HUDEP-2 (cell line): ENCODE data around the gene CHRM4.

ENCODE experiments used
- DNase-seq, 76 experiments: peaks; one replicate each; lab custom pipeline; 2025; ENCODE audit not compliant: unreplicated experiment in 76 of 76; lab: John Stamatoyannopoulos, UW

Gene CHRM4

GRCh38 chr11:46370253-46370652 lies 21.3 kb downstream of the CHRM4 start:
- DNase-seq, result no peak

DNA sequence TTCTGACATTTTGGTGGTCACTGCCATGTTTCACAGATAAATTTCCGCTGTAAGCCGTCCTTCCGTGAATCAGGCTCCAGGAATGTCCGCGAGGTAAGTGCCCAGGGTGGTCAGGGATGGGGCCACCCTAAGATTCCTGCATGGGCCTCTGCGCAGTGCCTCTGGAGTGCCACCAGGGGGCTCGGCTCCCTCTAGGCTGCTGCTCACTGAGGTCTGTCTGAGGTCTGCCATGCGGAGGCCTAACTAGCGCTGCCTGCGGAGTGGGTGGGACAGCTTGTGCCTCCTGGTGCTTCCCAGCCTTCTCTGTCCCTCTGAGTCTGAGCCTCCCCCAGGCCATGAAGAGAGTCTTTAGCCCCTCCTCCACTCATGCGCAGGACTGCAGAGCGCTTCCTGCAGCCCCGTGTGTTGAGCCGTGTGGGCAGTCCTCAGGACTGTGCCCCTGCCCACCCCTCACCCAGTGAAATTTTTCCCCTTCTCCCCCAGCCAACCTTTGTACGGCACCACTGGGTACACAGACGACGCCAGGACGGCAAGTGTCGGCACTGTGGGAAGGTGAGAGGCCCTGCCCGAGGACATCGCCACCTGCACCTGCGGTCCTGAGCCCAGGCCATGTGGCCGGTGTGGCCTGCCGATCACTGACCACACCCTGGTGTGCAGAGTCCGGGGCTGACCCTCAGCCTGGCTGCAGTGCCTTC lies 22.0 kb downstream of the CHRM4 start:
- peak in 59 of 76 experiments; percentile 11 to 73 (median 42) for DNase-seq

DNA sequence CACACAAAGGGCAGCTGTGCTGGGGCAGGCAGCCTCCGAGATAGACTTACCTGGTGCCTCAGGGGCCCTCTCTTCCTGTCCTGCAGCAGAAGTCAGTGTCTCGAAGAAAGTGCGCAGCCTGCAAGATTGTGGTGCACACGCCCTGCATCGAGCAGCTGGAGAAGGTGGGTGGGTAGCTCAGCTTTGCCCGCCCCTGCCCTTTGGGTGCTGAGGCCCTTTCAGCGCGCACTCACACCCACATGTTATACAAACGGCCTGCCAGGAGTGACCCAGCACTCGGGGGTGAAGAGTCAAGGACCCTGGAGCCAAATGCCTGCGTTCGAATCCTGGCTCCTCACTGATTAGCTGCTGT lies 23.7 kb downstream of the CHRM4 start:
- DNase-seq, result no peak

GRCh38 chr11:46367244-46367915 lies 24.2 kb downstream of the CHRM4 start:
- DNase-seq, result peak in 46 of 76 experiments; percentile 15 to 55 (median 28)

GRCh38 chr11:46366661-46367161 lies 24.9 kb downstream of the CHRM4 start:
- no peak for DNase-seq

GRCh38 chr11:46366260-46366659 lies 25.3 kb downstream of the CHRM4 start:
- DNase-seq, result no peak

GRCh38 chr11:46364791-46365190 lies 26.8 kb downstream of the CHRM4 start:
- DNase-seq, result no peak

GRCh38 chr11:46364056-46364455 lies 27.5 kb downstream of the CHRM4 start:
- no peak for DNase-seq

- peak in 15 of 76 experiments; percentile 5 to 43 (median 20) for DNase-seq
Measured at GRCh38 chr11:46363455-46364005, 28.0 kb downstream of the CHRM4 start.

- no peak for DNase-seq
Measured at GRCh38 chr11:46363031-46363407, 28.6 kb downstream of the CHRM4 start.

DNA sequence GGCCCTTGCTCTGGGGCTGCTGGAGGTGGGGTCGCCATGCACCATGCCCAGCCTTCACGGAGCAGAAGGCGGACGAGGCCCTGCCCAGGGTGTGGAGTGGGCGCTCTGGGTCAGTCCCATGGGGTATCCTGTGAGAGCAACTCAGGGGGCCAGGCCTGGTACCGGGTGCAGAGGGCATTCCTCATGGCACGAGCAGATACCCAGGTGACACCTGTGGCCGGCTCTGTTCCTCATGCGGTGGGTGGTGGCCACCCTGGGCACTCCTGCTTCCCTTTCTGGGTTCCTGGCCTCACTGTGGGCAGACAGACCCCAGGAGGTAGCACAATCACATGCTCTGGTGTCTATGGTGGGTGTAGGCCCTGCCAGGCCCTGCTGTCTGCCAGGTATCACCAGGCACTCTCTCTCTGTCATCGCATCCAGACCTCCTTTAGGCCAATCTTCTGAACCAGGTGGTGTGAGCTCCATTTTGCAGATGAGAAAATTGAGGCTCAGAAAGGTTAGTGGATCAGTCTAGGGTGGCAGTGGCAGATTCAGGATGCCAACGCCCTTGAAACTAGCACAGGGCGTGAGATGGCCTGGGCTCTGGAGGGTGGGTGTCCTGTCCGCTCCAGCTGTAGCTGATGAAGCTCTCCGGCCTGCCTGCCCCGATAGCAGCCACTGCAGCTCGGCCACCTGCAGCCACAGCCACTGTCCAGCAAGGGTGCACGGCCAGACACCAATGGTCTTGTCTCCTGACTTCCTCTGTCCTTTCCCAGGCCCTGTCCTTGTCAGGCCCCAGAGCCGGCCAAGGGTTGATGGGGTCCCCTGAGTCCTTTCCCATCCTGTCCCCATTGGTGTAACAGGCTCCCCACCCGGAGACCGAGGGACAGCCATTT lies 29.2 kb downstream of the CHRM4 start:
- DNase-seq, result no peak

DNA sequence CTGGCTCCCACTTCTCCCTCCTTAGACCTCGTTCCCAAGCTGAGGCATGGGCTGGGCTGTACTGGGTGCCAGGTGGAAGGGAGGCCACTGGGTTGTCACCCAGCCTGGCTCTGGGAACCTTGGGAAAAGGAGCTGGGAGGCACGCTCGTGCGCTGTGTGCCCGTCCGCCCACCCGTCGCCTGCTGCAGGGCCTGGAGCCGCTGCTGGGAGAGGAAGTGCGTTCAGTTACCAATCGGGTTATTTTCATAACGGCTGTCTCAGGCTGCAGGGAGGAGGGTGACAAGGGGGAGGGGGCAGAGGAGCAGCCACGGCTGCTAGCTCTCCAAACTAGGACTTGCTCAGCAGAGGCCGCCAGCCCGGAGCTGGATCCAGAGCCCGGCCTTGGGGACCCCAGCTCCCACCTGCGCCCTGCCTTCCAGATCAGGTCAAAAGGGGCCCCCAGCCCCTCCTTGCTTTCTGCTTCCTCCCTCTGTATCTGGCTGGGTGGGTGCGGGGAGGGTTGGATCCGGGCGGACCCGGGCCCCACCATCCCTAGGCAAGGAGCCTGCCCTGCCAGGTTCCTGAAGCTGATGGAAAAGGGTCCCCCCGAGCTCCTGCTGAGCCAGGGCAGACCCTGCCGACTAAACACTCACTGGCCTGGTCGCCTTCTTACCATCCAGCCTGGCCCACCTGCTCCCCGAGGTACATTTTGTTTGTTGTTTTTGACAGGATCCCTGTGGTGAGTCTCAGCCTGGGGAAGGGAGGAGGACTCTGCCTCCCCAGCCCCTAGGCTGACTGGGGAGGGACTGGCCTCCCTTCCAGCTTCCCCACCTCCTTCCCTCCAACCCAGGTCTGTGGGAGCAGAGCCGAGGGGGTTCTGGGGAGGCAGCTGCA lies 30.1 kb downstream of the CHRM4 start:
- peak in 57 of 76 experiments; percentile 12 to 75 (median 44) for DNase-seq

- DNase-seq, result no peak
Measured at GRCh38 chr11:46360878-46361277, 30.7 kb downstream of the CHRM4 start.

DNA sequence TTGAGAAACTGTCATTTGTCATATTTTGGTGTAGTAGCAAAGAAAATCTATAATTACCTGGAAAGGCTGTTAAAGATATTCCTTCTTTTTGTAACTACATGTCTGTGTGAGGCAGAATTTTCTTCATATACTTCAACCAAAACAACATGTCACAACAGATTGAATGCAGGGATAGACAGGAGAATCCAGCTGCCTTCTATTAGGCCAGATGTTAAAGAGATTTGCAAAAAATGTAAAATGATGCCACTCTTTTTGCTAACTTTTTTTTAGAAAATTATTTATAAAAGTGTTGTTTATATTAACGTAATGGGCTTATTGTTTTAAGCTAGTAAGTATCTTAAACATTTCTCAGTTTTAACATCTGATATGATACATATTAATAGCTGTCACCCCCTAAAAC lies 31.6 kb downstream of the CHRM4 start:
- no peak for DNase-seq

- DNase-seq, result peak in 3 of 76 experiments; percentile 14 to 35 (median 31)
Measured at GRCh38 chr11:46357483-46357936, 34.1 kb downstream of the CHRM4 start.

DNA sequence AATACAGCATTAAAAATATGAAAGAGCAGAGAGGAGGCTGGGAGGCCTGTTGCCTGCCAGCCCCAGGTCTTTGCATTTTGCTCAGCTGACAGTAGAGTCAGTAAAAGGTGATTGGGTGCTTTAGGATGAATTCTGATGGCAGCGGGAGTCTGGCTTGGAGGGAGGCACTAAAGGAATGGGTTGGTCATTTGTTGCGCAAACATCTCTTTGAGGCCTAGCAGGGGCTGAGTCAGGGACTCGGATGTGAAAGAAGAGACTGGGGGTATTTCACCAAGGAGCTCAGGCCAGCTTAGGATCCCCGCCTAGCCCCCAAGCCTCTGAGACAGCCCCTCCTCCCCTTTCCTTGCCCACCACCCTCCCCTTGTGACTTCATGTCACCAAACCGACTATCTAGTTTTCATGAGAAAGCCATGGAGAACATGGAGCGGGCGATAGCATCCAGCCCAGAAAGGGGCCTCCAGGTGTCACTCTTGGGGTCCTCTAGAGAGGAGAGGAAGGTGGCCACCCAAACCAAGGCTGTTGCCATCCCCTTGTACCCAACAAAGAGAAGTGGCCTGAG lies 34.6 kb downstream of the CHRM4 start:
- no peak for DNase-seq

DNA sequence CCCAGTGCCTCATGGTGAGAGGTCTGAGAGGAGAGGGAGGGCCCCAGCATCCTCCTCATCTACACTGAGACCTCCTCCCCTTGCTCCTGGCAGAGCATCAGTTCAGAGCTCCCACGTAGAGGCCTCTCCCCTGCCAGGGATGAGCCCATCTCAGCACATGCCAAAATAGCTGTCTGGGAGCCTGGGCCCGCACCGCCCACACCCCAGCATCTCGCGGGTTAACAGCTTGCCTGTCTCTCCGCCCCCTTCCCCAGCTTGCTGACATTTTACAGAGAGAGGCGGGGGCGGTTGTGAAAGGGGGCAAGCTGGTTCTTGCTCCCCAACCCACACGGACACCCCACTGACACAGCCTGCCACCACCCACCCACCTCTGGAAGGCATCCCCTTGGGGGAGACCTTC lies 37.9 kb downstream of the CHRM4 start:
- peak in 10 of 76 experiments; percentile 10 to 47 (median 22) for DNase-seq

- peak in 32 of 76 experiments; percentile 7 to 58 (median 22) for DNase-seq
Measured at GRCh38 chr11:46352063-46352841, 39.3 kb downstream of the CHRM4 start.

- no peak for DNase-seq
Measured at GRCh38 chr11:46351606-46352005, 40.0 kb downstream of the CHRM4 start.
